GM19239 (cell line): ENCODE measurements around the gene ALDH16A1.
A peak's percentile ranks its signal among the peaks of the same experiment; 100 is the strongest.
"Not testable (repeated sequence)": the region's sequence is repeated elsewhere in the genome, so short reads cannot be mapped to it uniquely, and the experiment has no call there.

Experiments
- DNase-seq: peaks from one replicate; pipeline ENCODE4 v3.0.0; 2011; ENCODE audit warnings: low spot score; ENCODE audit not compliant: insufficient read length
- FAIRE-seq: peaks from 2 replicates; lab custom pipeline; 2011; peaks lifted over from hg19 to GRCh38; lab: Jason Lieb, UNC

Gene ALDH16A1

DNA sequence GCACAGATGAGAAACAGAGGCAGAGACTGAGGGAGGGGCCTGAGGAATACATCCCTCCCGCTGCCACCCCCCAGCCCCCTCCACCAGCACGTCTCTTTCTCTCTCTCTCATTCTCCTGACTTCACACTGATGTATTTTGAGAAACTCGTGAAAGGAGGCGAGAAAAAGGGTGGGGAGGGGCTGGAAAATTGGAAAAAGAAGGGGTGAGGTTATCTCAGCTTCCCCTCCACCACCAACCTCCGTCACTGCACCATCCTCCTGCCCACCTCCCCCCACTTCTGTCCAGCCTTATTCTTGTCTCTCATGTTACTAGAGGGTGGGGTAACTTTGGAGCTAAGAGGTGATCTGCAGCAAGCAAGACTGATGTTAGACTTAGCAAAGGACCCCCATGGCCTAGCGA lies 13.2 kb upstream of the ALDH16A1 start:
- DNase-seq (no peak), FAIRE-seq (no peak)

DNA sequence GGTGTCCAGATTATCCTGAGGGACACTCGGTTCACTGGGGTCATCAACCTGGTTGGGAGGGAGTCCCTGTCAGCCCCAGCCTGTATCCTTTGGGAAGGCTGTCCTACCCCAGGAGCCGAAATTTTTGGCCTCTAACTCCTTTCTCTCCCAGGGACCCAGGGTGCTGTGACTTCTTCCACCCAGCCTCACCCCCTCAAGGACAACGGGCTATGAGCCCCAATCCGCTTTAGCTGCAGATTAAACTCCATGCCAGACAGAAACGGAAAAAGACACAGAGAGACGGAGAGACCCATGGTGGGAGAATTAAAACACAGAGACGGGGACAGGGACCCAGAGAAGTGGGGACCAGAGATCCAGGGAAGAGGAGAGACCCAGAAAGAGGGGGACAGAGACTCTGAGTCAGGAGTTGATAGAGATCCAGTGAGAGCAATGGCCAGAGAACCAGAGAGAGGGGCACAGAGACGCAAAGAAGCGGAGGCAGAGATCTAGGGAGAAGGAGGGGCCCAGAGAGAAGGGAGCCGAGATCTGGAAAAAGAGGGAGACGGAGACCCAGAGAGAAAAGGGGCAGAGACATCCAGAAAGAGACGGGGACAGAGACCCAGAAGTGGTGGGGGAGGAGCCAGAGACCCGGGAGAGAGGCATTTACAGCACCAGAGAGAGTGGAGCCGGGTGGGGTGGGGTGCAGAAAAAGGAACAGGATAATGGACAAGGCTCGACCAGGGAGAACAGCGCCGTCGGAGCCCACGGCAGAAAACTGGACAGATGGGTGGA lies 12.4 kb upstream of the ALDH16A1 start:
- no peak for FAIRE-seq

GRCh38 chr19:49441210-49441959 lies 11.6 kb upstream of the ALDH16A1 start, which contains the start of gene SLC17A7:
Gene SLC17A7 (minus strand): TSS chr19:49441527. CDS start chr19:49441379, 148 bp downstream.
- DNase-seq, result no peak
- FAIRE-seq, result no peak

More for the DNA sequence above, 12.4 kb upstream of the ALDH16A1 start:
- no peak for DNase-seq

DNA sequence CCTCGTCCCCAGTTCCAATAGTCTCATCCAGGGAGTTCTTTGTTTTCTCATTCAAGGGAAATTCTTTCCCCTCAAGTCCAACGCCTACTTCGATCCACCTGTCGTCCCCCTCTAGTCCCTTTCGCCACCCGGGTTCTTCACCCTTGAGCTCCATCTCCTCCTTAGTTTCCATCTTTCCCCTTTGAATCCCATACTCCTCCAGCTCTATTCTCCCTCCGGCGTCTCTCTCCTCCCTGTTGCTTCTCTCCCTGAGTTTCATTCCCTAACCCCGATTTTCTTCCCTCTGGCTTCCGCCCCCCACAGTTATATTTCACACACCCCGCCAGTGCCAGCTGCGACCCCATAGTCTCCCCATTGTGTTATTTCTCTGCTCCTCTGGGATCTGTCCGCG lies 11.1 kb upstream of the ALDH16A1 start:
- FAIRE-seq, result peak; percentile 53
- DNase-seq, result no peak

DNA sequence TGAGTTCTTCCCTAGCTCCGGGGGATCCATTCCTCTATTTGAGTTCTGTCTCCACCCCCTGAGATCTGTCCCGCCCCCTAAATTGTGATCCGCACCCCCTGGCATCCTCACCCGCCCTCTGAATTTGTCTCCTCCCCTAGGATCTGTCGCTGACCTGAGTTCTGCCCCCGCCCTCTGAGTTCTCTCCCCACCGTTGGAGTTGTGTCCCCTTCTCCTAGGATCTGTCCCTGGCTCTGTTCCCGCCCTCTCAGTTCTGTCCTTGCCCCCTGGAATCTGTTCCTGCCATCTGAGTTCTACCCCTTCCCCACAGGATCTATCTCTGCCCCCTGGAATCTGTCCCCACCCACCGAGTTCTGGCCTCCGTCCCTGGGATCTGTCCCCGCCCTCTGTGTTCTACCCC lies 10.7 kb upstream of the ALDH16A1 start:
- FAIRE-seq, result peak; percentile 26
- no peak for DNase-seq

DNA sequence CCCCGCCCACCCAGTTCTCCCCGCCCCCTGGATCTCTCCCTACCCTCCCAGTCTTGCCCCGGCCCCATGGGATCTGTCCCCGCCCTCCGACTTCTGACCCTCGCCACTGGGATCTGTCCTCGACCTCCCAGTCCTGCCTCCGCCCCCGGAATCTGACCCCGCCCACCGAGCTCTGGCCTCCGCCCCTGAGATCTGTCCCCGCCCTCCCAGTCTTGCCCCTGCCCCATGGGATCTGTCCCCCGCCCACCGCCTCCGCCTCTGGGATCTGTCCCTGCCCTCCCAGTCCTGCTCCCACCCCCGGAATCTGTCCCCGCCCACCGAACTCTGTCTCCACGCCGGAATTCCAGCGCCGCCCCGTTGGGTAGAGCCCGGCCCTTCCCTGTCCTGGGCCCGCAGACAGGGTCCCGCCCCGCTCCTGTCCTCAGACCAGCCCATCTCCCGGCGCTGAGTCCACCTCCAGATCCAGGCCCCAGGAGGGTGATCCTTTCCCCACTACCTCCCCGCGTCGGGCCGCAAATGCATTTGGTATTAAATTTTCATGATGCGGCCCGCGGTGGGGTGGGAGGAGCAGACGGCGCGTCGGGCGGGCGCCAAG lies 10.2 kb upstream of the ALDH16A1 start:
- FAIRE-seq, result peak; percentile 91

GRCh38 chr19:49443366-49444099 lies 9.5 kb upstream of the ALDH16A1 start:
- FAIRE-seq (peak; percentile 96), DNase-seq (peak; percentile 98)

More for the DNA sequence above, 10.2 kb upstream of the ALDH16A1 start:
- DNase-seq, result peak; percentile 88

DNA sequence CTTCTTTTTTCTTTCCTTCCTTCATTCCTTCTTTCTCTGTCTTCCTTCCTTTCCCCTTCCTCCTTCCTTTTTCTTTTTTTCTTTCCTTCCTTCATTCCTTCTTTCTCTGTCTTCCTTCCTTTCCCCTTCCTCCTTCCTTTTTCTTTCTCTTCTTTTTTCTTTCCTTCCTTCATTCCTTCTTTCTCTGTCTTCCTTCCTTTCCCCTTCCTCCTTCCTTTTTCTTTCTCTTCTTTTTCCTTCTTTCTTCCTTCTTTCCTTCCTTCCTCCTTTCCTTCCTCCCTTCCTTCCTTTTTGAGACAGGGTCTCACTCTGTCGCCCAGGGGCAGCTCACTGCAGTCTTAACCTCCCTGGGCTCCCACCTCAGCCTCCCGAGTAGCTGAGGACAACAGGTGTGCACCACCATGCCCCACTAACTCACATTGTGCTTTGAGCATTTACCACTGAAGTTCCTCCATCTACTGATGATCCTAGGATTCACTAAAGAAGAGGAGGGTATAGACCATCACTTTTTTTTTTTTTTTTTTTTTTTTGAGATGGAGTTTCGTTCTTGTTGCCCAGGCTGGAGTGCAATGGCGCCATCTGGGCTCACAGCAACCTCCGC lies 8.8 kb upstream of the ALDH16A1 start:
- not testable (repeated sequence) for FAIRE-seq

GRCh38 chr19:49445997-49446396 lies 7.0 kb upstream of the ALDH16A1 start:
- FAIRE-seq (no peak), DNase-seq (no peak)

More for the DNA sequence above, 8.8 kb upstream of the ALDH16A1 start:
- DNase-seq, result not testable (repeated sequence)

- DNase-seq, result no peak
- no peak for FAIRE-seq
Observed at GRCh38 chr19:49447485-49448431, 5.3 kb upstream of the ALDH16A1 start.

DNA sequence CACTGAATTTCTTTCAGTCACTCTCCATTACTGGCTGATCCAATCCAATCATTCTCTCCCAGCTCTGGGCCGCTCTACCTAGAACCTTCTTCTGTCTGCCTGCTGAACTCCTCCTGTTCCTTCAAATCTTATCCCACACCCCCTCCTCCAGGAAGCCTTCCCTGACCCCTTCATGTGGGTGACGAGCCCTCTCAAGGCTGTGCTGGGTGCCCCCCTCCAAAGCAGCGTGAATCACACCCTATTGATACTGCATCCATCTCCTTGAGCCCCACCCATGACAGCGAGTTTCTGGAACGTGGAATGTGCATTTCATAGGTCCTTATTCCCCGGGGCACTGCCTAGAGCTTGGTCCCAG lies 4.6 kb upstream of the ALDH16A1 start:
- DNase-seq (no peak), FAIRE-seq (no peak)

GRCh38 chr19:49450405-49450804 lies 2.6 kb upstream of the ALDH16A1 start:
- DNase-seq (no peak), FAIRE-seq (no peak)

- FAIRE-seq (peak; percentile 98), DNase-seq (peak; percentile 85)
Observed at GRCh38 chr19:49451430-49452181, 1.4 kb upstream of the ALDH16A1 start, which contains the start of gene PIH1D1. Gene PIH1D1 (minus strand): TSS chr19:49451814. CDS start chr19:49451574, 240 bp downstream.

DNA sequence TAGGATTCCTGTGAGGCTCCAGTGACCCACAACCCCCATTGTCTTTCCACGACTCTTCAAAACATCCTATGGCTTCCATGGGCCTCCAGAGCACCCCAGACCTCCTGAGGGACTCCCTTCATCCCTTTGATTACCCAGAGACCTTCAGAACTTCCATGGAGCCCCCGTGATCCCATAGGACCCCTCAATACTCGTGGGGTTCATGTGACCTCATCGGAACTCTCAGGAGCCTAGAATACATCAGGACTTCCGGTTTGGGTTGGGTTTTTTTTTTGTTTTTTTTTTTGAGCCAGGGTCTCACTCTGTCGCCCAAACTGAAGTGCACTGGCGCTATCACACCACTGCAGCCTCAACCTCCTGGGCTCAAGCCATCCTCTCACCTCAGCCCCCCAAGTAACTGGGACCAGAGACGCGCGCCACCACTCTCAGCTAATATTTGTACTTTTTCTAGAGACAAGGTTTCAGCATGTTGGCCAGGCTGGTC lies 774 bp downstream of the ALDH16A1 start:
- FAIRE-seq (no peak), DNase-seq (no peak)

DNA sequence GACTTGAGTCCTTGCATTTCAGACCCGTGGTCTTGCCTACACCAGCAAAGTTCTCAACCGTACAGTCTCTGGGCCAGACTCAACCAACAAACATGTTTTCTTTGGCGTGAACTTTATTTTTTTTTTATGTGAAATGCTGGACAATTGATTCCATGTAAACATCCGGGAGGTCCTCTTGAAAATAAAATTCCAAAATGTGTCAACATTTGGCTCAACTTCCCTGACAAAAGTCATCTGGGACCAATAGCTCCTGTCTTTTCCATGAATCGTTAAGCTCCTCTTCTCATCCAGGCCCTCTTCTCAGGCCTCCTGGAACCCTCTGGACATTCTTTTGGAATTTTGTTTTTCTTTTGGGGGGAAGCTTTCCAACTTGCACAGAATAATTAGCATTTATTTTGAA lies 2.7 kb downstream of the ALDH16A1 start:
- no peak for DNase-seq
- FAIRE-seq, result no peak

GRCh38 chr19:49456326-49456725 lies 3.3 kb downstream of the ALDH16A1 start:
- FAIRE-seq, result no peak
- no peak for DNase-seq

GRCh38 chr19:49458567-49458903 lies 5.5 kb downstream of the ALDH16A1 start:
- DNase-seq (no peak), FAIRE-seq (peak; percentile 4)

GRCh38 chr19:49459388-49459787 lies 6.4 kb downstream of the ALDH16A1 start:
- DNase-seq (peak; percentile 1), FAIRE-seq (no peak)
